Choroid plexus epithelial cell (primary cell): ENCODE results near the gene SH3BP1.

Experiments
- DNase-seq: peaks from one replicate; pipeline ENCODE4 v3.0.0-alpha.2; 2010; ENCODE audit warnings: low read depth
- H3K4me3 ChIP-seq: 2 replicates; pipeline ENCODE4 v1.5.1; 2011; ENCODE audit warnings: low read depth, mild to moderate bottlenecking, control low read depth, low read length, moderate library complexity
- TF ChIP-seq, protein P1 (sequence below): conservative IDR thresholded peaks from 2 replicates; pipeline ENCODE4 v1.5.1; 2011; ENCODE audit warnings: low read depth, mild to moderate bottlenecking, control low read depth, inconsistent platforms, low read length, moderate library complexity

The SH3BP1 gene

DNA sequence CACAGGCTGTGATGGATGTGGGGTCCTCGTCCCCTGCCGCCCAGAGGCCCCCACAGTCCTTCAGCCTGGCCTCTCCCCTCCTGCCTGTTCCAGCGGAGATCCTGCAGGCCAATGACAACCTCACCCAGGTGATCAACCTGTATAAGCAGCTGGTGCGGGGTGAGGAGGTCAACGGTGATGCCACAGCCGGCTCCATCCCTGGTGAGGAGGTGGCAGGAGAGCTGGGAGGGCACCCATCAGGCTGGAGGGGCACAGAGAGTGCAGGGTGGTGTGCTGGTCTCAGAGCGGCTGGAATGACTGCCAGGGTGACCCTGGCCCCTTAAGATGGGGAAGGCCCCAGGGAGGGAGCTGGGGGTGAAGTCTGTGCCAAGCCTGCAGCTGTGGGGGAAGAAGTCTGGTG is 14.6 kb upstream of the SH3BP1 start:
- no peak for DNase-seq
- H3K4me3 ChIP-seq: no peak overlapping the region
- TF ChIP-seq, protein P1, sequence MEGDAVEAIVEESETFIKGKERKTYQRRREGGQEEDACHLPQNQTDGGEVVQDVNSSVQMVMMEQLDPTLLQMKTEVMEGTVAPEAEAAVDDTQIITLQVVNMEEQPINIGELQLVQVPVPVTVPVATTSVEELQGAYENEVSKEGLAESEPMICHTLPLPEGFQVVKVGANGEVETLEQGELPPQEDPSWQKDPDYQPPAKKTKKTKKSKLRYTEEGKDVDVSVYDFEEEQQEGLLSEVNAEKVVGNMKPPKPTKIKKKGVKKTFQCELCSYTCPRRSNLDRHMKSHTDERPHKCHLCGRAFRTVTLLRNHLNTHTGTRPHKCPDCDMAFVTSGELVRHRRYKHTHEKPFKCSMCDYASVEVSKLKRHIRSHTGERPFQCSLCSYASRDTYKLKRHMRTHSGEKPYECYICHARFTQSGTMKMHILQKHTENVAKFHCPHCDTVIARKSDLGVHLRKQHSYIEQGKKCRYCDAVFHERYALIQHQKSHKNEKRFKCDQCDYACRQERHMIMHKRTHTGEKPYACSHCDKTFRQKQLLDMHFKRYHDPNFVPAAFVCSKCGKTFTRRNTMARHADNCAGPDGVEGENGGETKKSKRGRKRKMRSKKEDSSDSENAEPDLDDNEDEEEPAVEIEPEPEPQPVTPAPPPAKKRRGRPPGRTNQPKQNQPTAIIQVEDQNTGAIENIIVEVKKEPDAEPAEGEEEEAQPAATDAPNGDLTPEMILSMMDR: no peak

DNA sequence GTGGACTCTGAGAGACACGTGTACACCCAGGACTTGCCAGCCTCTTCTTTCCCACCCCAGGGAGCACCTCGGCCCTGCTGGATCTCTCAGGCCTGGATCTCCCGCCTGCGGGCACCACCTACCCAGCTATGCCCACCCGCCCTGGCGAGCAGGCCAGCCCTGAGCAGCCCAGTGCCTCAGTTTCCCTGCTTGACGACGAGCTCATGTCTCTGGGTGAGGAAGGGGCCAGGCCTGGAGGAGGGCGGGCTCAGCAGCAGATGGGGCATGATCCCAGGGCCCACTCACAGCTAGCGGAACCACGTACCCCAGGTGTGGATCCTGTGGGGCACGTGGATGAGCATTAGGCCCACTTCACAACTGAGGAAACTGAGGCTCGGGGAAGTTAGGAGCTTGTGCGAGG is 13.7 kb upstream of the SH3BP1 start:
- TF ChIP-seq, protein P1: no peak
- DNase-seq: no peak
- H3K4me3 ChIP-seq: no peak overlapping the region

DNA sequence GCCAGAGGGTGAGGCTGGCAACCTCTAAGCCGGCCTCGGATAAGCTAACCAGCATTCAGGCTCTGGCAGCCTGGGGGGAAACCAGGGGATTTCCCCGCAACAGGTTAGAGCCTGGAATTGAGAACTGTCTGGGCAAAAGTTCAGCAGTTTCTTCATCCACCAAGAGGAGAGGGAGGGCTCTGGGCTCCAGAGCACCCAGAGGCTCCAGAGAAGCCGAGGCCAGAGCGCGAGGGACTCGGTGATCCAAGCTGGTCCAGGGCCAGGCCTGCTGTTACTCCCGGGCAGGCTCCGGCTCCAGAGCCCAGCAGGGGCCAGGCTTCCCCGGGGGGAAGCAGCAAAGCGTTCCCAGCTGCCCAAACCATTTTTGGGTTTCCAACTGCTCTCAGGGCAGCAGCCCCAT is 13.3 kb upstream of the SH3BP1 start:
- DNase-seq: peak; percentile 87
- H3K4me3 ChIP-seq: no peak overlapping the region
- TF ChIP-seq, protein P1: peak; percentile 15

DNA sequence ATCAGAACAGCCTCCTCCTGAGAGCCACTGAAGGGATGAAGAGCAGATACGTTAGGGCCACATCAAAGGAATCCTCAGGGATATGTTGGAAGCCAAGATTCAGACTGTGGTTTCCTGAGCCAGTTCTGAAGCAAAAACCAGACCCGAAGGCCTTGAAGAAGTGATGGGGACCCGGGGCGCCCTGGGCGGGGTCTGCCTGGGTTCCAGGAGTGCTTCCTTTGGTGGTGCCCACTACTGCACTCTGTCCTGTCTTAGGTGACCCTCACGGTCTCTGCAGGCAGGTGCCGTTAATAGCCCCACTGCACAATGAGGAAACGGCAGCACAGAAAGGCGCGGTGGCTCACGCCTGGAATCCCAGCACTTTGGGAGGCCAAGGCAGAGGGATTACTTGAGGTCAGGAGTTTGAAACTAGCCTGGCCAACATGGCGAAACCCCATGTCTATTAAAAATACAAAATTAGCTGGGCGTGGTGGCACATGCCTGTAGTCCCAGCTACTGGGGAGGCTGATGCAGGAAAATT is 12.9 kb upstream of the SH3BP1 start:
- H3K4me3 ChIP-seq: no peak overlapping the region
- DNase-seq: no peak
- TF ChIP-seq, protein P1: no peak

DNA sequence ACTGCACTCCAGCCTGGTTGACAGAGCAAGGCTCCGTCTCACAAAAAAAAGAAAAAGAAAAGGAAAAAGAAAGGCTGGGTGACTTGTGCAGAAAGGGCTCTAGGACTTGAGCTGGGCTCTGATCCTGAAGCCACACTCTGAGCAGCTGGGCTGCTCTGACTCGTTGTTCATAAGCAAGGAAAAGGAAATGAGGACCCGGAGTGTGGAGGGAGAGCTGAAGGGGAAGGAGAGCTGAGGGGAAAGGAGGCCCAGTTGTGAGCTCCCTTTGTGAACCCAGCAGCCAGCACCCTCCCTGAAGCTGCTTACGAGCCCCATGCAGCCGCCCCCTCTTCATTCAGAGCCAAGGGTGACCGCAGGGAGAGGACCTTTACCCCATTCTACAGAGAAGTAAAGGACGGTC is 12.3 kb upstream of the SH3BP1 start:
- TF ChIP-seq, protein P1: no peak
- DNase-seq: no peak
- no peak overlapping the region for H3K4me3 ChIP-seq

DNA sequence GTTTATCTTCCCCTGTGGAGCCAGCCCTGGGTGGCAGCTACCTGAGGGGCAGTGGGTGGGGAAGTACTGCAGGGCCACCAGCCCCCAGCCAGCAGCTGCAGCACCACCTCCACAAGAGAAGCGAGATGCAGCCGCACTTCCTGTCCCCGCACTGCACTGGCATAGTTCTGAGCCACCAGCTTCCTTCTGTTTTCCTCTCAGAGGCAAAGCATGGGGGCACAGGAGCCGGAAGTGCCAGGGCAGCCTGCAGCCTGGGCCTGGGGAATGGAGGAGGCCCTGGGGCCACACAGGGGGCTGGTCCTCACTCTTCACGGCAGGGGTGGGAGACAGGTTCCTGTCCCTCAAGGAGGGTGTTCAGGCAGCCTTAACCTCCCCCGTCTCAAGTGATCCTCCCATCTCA is 11.9 kb upstream of the SH3BP1 start:
- H3K4me3 ChIP-seq: no peak overlapping the region
- DNase-seq: no peak
- TF ChIP-seq, protein P1: no peak

DNA sequence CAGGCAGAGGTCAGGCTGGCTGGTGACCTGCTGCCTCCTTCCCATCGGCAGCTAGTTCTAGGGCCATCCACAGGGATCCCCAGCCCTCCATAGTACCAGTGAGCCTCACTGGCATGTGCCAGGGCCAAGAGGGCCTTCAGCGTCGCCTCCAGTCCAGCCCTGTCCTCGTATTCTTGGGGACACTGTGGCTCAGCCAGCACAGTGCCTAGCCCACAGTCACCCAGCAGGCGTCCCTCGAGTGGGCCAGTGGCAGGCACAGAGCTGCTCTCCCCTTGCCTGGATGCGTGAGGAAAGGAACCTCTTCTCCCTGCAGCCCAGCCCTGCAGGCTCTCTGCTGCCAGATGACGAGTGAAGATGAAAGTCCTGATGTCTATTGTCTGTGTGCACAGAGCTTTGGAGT is 10.6 kb upstream of the SH3BP1 start:
- DNase-seq: no peak
- H3K4me3 ChIP-seq: no peak overlapping the region
- TF ChIP-seq, protein P1: no peak
